Bronchial epithelial cell (primary cell): ENCODE results near the gene GTF3C1. TPM values are rescaled to one million over a fixed set of nuclear protein-coding genes. Genes with fewer than 3 reads are reported as not detected.

Experiments
- DNase-seq: peaks from one replicate; pipeline ENCODE4 v3.0.0-alpha.2; 2010; ENCODE audit warnings: low read depth
- FAIRE-seq: peaks from 2 replicates; lab custom pipeline; 2011; peaks lifted over from hg19 to GRCh38; lab: Jason Lieb, UNC
- H3K27me3 ChIP-seq: 2 replicates; pipeline ENCODE4 v1.5.1; 2011; ENCODE audit warnings: low read length; ENCODE audit not compliant: control insufficient read depth, insufficient read depth
- H3K36me3 ChIP-seq: 2 replicates; pipeline ENCODE4 v1.5.1; 2011; ENCODE audit warnings: low read length; ENCODE audit not compliant: control insufficient read depth, insufficient read depth
- H3K4me3 ChIP-seq: 2 replicates; pipeline ENCODE4 v1.5.1; 2011; ENCODE audit warnings: mild to moderate bottlenecking, low read depth, low read length, control low read depth
- CTCF ChIP-seq: IDR thresholded peaks from 2 replicates; pipeline ENCODE4 v1.5.1; 2011; ENCODE audit warnings: mild to moderate bottlenecking, moderate library complexity, low read length, control low read depth, inconsistent platforms; ENCODE audit not compliant: insufficient read depth, severe bottlenecking
- total RNA-seq: library from RNA; depleted of rRNA; stranded (reverse); fragments of >200 nt; gene quantifications from 2 replicates; pipeline ENCODE4 v1.2.1, GENCODE V29; 2014

GTF3C1 gene
- total RNA-seq, 1 donor from 2014 or later: 40.8 TPM

GRCh38 chr16:27447301-27447700 lies 102.4 kb downstream of the GTF3C1 start:
- H3K36me3 ChIP-seq: no peaks in the 10 kb centered on the region
- no peak for DNase-seq
- no peaks in the 10 kb centered on the region for H3K27me3 ChIP-seq
- TF ChIP-seq CTCF: no peak
- no peak overlapping the region for H3K4me3 ChIP-seq
- no peak for FAIRE-seq

GRCh38 chr16:27446721-27447120 lies 103.0 kb downstream of the GTF3C1 start:
- FAIRE-seq: no peak
- H3K4me3 ChIP-seq: no peak overlapping the region
- H3K27me3 ChIP-seq: no peaks in the 10 kb centered on the region
- TF ChIP-seq CTCF: no peak
- no peaks in the 10 kb centered on the region for H3K36me3 ChIP-seq
- DNase-seq: no peak

DNA sequence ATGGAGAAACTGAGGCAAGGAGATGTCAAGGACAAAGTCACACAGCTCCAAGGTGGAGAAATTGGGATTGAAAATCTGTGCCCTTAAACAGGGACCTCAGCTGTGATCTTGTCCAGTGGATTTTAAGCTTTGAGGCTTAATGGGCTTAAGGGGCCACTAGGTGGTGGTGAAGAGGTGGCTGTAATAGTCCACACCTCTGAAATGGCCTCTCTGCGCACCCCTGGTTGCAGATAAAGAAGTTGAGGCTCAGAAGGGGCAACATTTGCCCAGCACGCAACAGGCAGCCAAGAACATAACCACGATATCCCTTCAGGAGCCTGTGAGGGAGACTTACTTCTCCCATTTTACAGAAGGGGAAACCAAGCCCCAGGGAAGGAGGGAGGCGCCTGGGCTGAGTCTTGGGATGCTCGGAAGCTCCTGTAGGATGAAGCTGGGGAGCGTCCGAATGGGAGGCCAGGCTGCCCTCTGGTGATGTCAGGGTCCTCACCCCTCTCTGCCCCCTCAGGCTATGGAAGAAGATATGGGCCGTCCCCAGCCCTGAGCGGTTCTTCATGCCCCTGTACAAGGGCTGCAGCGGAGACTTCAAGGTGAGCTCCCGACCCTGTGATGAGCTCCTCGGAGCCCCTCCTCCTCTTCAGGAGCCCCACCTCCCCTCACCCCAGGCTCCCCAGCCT lies 104.1 kb downstream of the GTF3C1 start:
- DNase-seq: no peak
- no peaks in the 10 kb centered on the region for H3K27me3 ChIP-seq
- no peak for FAIRE-seq
- no peaks in the 10 kb centered on the region for H3K36me3 ChIP-seq
- H3K4me3 ChIP-seq: no peak overlapping the region
- TF ChIP-seq CTCF: no peak

DNA sequence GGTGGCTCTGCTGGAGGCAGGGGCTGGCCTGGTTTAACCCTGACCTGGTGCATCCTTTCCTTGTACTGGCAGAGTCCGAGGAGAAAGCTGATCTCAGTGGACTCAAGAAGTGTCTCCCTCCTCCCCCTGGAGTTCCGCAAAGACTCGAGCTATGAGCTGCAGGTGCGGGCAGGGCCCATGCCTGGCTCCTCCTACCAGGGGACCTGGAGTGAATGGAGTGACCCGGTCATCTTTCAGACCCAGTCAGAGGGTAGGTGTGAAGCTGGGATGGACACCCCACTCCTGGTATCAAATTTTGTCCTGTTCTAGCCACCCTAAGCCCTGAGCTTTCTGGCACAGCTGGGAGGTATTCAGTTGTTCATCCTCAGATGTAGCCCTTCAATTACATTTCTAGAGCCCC lies 105.2 kb downstream of the GTF3C1 start:
- H3K36me3 ChIP-seq: no peaks in the 10 kb centered on the region
- no peak for TF ChIP-seq CTCF
- FAIRE-seq (no peak), DNase-seq (no peak)
- H3K27me3 ChIP-seq: no peaks in the 10 kb centered on the region
- H3K4me3 ChIP-seq: no peak overlapping the region

DNA sequence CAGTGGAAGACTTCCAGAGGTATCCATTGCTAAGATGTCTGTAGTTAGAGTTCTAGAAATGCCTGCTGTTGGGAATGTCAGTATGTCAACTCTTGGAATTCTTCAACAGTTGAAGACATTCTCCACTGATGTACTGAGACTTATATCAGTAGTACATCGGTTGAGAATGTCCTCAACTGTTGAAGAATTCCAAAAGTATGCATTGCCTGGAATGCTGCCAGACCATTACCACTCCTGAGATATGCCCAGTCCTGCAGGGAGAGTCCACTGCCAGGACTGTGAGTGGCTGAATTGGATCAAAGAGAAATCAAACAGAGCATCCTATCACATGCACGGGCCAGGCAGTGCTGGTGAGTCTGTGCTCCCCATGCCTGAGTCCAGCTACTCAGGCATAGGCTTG lies 105.7 kb downstream of the GTF3C1 start:
- FAIRE-seq: no peak

More for the DNA sequence above, 105.7 kb downstream of the GTF3C1 start:
- H3K4me3 ChIP-seq: no peak overlapping the region
- no peaks in the 10 kb centered on the region for H3K27me3 ChIP-seq
- peak; percentile 76 for DNase-seq
- no peaks in the 10 kb centered on the region for H3K36me3 ChIP-seq
- TF ChIP-seq CTCF: no peak
